Measurements from ENCODE around the gene CBX4.

The CBX4 gene

GRCh38 chr17:79784353-79785016 is 54.8 kb downstream of the CBX4 start (continued):
- TF ChIP-seq, protein P1, sequence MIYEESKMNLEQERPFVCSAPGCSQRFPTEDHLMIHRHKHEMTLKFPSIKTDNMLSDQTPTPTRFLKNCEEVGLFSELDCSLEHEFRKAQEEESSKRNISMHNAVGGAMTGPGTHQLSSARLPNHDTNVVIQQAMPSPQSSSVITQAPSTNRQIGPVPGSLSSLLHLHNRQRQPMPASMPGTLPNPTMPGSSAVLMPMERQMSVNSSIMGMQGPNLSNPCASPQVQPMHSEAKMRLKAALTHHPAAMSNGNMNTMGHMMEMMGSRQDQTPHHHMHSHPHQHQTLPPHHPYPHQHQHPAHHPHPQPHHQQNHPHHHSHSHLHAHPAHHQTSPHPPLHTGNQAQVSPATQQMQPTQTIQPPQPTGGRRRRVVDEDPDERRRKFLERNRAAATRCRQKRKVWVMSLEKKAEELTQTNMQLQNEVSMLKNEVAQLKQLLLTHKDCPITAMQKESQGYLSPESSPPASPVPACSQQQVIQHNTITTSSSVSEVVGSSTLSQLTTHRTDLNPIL (CRISPR knock-in tag; IDR thresholded peaks at IDR 0.05; ENCODE audit: low read depth): no peak
- TF ChIP-seq CSRNP3 (CRISPR knock-in tag; IDR thresholded peaks at IDR 0.05): no peak
- no peak for TF ChIP-seq ZNF70 (CRISPR knock-in tag; IDR thresholded peaks at IDR 0.05)
- TF ChIP-seq TOX (CRISPR knock-in tag; IDR thresholded peaks at IDR 0.05; ENCODE audit: borderline replicate concordance): no peak

DNA sequence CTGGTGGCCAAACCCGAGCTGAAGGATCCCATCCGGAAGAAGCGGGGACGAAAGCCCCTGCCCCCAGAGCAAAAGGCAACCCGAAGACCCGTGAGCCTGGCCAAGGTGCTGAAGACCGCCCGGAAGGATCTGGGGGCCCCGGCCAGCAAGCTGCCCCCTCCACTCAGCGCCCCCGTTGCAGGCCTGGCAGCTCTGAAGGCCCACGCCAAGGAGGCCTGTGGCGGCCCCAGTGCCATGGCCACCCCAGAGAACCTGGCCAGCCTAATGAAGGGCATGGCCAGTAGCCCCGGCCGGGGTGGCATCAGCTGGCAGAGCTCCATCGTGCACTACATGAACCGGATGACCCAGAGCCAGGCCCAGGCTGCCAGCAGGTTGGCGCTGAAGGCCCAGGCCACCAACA is 55.3 kb downstream of the CBX4 start:
- TF ChIP-seq TOX (CRISPR knock-in tag; IDR thresholded peaks at IDR 0.05; ENCODE audit: borderline replicate concordance) (no peak), ZNF70 (CRISPR knock-in tag; IDR thresholded peaks at IDR 0.05) (no peak), POU6F1 (CRISPR knock-in tag; IDR thresholded peaks at IDR 0.05; ENCODE audit: borderline replicate concordance, low read depth) (no peak), SNAI2 (CRISPR knock-in tag; IDR thresholded peaks at IDR 0.05) (no peak), CSRNP3 (CRISPR knock-in tag; IDR thresholded peaks at IDR 0.05) (no peak), ZNF565 (CRISPR knock-in tag; conservative IDR thresholded peaks at IDR 0.05; ENCODE audit: low read depth) (no peak)
- ATAC-seq: no peak

All from SK-N-SH treated with all-trans-retinoic acid at 6 μM for 48 hours (cell line).